H9 (cell line): ENCODE results near the gene ARHGEF17. TPM values are rescaled to one million over a fixed set of nuclear protein-coding genes. Genes with fewer than 3 reads are reported as not detected.
A peak's percentile ranks its signal among the peaks of the same experiment; 100 is the strongest.

ENCODE experiments used
- DNase-seq: peaks from one replicate; pipeline ENCODE4 v3.0.0-alpha.2; 2017
- H2AFZ ChIP-seq: one replicate; pipeline ENCODE4 v1.6.1; 2013; ENCODE audit warnings: mild to moderate bottlenecking, low read length, control low read depth, moderate library complexity
- H2AK5ac ChIP-seq: 2 replicates; pipeline ENCODE4 v1.6.1; 2013; ENCODE audit warnings: low read length, control low read depth, mixed read lengths; ENCODE audit not compliant: insufficient read length
- H2BK120ac ChIP-seq: one replicate; pipeline ENCODE4 v1.6.1; 2013; ENCODE audit warnings: low read depth, mild to moderate bottlenecking, low read length, control low read depth, inconsistent platforms; ENCODE audit not compliant: poor library complexity, severe bottlenecking
- H2BK12ac ChIP-seq: 2 replicates; pipeline ENCODE4 v1.6.1; 2013; ENCODE audit warnings: low read length, control low read depth, mixed read lengths, low read depth; ENCODE audit not compliant: insufficient read length
- H2BK15ac ChIP-seq: 2 replicates; pipeline ENCODE4 v1.6.1; 2013; ENCODE audit warnings: low read depth, low read length, control low read depth
- H2BK20ac ChIP-seq: one replicate; pipeline ENCODE4 v1.6.1; 2013; ENCODE audit warnings: low read depth, mild to moderate bottlenecking, low read length, control low read depth, inconsistent platforms; ENCODE audit not compliant: poor library complexity, severe bottlenecking
- H2BK5ac ChIP-seq: 2 replicates; pipeline ENCODE4 v1.6.1; 2013; ENCODE audit warnings: low read length, control low read depth, mixed read lengths; ENCODE audit not compliant: insufficient read length
- H3K14ac ChIP-seq: 2 replicates; pipeline ENCODE4 v1.6.1; 2013; ENCODE audit warnings: low read length, control low read depth; ENCODE audit not compliant: insufficient read depth
- H3K18ac ChIP-seq: 2 replicates; pipeline ENCODE4 v1.6.1; 2013; ENCODE audit warnings: low read depth, mild to moderate bottlenecking, mixed read lengths, low read length, control low read depth; ENCODE audit not compliant: insufficient read length
- H3K23ac ChIP-seq: 2 replicates; pipeline ENCODE4 v1.6.1; 2013; ENCODE audit warnings: low read length, control low read depth, mixed read lengths, low read depth; ENCODE audit not compliant: insufficient read length
- H3K23me2 ChIP-seq: 2 replicates; pipeline ENCODE4 v1.6.1; 2013; ENCODE audit warnings: low read depth, mild to moderate bottlenecking, mixed read lengths, low read length, control low read depth; ENCODE audit not compliant: insufficient read length, poor library complexity, severe bottlenecking
- H3K27ac ChIP-seq: 2 replicates; pipeline ENCODE4 v1.5.1; 2013; ENCODE audit warnings: low read length, control low read depth, mixed read lengths, low read depth; ENCODE audit not compliant: insufficient read length
- H3K27me3 ChIP-seq: 2 replicates; pipeline ENCODE4 v1.6.1; 2013; ENCODE audit warnings: low read length, control low read depth, inconsistent platforms; ENCODE audit not compliant: insufficient read depth
- H3K4ac ChIP-seq: 2 replicates; pipeline ENCODE4 v1.6.1; 2013; ENCODE audit warnings: low read depth, mild to moderate bottlenecking, control low read depth, inconsistent platforms, low read length, moderate library complexity
- H3K4me1 ChIP-seq: 2 replicates; pipeline ENCODE4 v1.6.1; 2013; ENCODE audit warnings: low read length, control low read depth, inconsistent platforms; ENCODE audit not compliant: insufficient read depth
- H3K4me2 ChIP-seq: 2 replicates; pipeline ENCODE4 v1.6.1; 2013; ENCODE audit warnings: low read length, control low read depth, mixed read lengths; ENCODE audit not compliant: insufficient read length, insufficient read depth
- H3K56ac ChIP-seq: 2 replicates; pipeline ENCODE4 v1.6.1; 2013; ENCODE audit warnings: low read depth, mild to moderate bottlenecking, mixed read lengths, low read length, control low read depth; ENCODE audit not compliant: insufficient read length
- H3K79me1 ChIP-seq: 2 replicates; pipeline ENCODE4 v1.6.1; 2013; ENCODE audit warnings: low read depth, mild to moderate bottlenecking, moderate library complexity, low read length, control low read depth, inconsistent platforms; ENCODE audit not compliant: insufficient read depth, poor library complexity, severe bottlenecking
- H3K79me2 ChIP-seq: 2 replicates; pipeline ENCODE4 v1.6.1; 2013; ENCODE audit warnings: low read length, control low read depth, inconsistent platforms; ENCODE audit not compliant: insufficient read depth
- H3K9ac ChIP-seq: 2 replicates; pipeline ENCODE4 v1.6.1; 2013; ENCODE audit warnings: low read length, control low read depth, mixed read lengths; ENCODE audit not compliant: insufficient read length; ENCODE audit errors: extremely low read depth
- H3K9me3 ChIP-seq: one replicate; pipeline ENCODE4 v1.6.1; 2013; ENCODE audit warnings: low read depth, low read length, inconsistent platforms; ENCODE audit not compliant: control insufficient read depth
- H3T11ph ChIP-seq: one replicate; pipeline ENCODE4 v1.6.1; 2013; ENCODE audit warnings: mild to moderate bottlenecking, low read length, control low read depth, inconsistent platforms
- H4K20me1 ChIP-seq: one replicate; pipeline ENCODE4 v1.6.1; 2013; ENCODE audit not compliant: control insufficient read depth, insufficient read length, insufficient read depth
- H4K5ac ChIP-seq: 2 replicates; pipeline ENCODE4 v1.6.1; 2013; ENCODE audit warnings: low read depth, mild to moderate bottlenecking, mixed read lengths, low read length, control low read depth; ENCODE audit not compliant: insufficient read length
- H4K8ac ChIP-seq: replicated peaks from 2 replicates; pipeline ENCODE4 v1.6.1; 2013; ENCODE audit warnings: low read length, control low read depth, mixed read lengths, low read depth; ENCODE audit not compliant: insufficient read length
- H4K91ac ChIP-seq: 2 replicates; pipeline ENCODE4 v1.6.1; 2013; ENCODE audit warnings: low read depth, mild to moderate bottlenecking, moderate library complexity, mixed read lengths, low read length, control low read depth; ENCODE audit not compliant: insufficient read length
- H3K27ac Mint-ChIP-seq, 3 experiments: 2 replicates in 2 of 3; 3 replicates in 1 of 3; pipeline ENCODE4 v1.8.0; 2020 to 2021; ENCODE audit warnings: mixed read lengths in 3 of 3, mild to moderate bottlenecking in 1 of 3, moderate library complexity in 1 of 3
- H3K27me3 Mint-ChIP-seq: 2 replicates; pipeline ENCODE4 v1.8.0; 2021; ENCODE audit warnings: low read depth, mild to moderate bottlenecking, moderate library complexity, mixed read lengths
- H3K36me3 Mint-ChIP-seq, 3 experiments: 2 replicates in 2 of 3; 3 replicates in 1 of 3; pipeline ENCODE4 v1.8.0; 2020 to 2021; ENCODE audit warnings: low read depth in 3 of 3, mixed read lengths in 3 of 3; ENCODE audit not compliant: insufficient read depth in 1 of 3
- H3K4me1 Mint-ChIP-seq, 2 experiments: 2 replicates each; pipeline ENCODE4 v1.8.0; 2020; ENCODE audit warnings: mixed read lengths in 2 of 2
- H3K4me3 Mint-ChIP-seq, 2 experiments: 2 replicates in 1 of 2; 3 replicates in 1 of 2; pipeline ENCODE4 v1.8.0; 2020 to 2021; ENCODE audit warnings: mild to moderate bottlenecking in 2 of 2, mixed read lengths in 2 of 2, moderate library complexity in 1 of 2
- H3K9me3 Mint-ChIP-seq, 2 experiments: 2 replicates in 1 of 2; 3 replicates in 1 of 2; pipeline ENCODE4 v1.8.0; 2020; ENCODE audit warnings: mild to moderate bottlenecking in 2 of 2, mixed read lengths in 2 of 2, moderate library complexity in 1 of 2
- WGBS: extraction: QIAGEN DNeasy Blood & Tissue Kit; methylation state at CpG from one replicate; pipeline ENCODE4 v1.1.7; 2013; ENCODE audit warnings: missing lambda C conversion rate, low lambda C conversion rate, mixed read lengths; ENCODE audit not compliant: insufficient read length; ENCODE audit errors: extremely low coverage; 5-methylcytosine and 5-hydroxymethylcytosine counted together
- total RNA-seq: library from RNA; stranded (reverse); gene quantifications from 2 replicates; pipeline ENCODE4 v1.2.1, GENCODE V29; 2021
- TF ChIP-seq, protein P1 (sequence below): fragments of 200-600 bp; sonication (generic); conservative IDR thresholded peaks from 3 replicates; pipeline ENCODE4 v1.8.0; 2021; ENCODE audit warnings: antibody characterized with exemption, mild to moderate bottlenecking

ARHGEF17 gene
- total RNA-seq, 1 experiment from 2014 or later = 7.4 TPM

DNA sequence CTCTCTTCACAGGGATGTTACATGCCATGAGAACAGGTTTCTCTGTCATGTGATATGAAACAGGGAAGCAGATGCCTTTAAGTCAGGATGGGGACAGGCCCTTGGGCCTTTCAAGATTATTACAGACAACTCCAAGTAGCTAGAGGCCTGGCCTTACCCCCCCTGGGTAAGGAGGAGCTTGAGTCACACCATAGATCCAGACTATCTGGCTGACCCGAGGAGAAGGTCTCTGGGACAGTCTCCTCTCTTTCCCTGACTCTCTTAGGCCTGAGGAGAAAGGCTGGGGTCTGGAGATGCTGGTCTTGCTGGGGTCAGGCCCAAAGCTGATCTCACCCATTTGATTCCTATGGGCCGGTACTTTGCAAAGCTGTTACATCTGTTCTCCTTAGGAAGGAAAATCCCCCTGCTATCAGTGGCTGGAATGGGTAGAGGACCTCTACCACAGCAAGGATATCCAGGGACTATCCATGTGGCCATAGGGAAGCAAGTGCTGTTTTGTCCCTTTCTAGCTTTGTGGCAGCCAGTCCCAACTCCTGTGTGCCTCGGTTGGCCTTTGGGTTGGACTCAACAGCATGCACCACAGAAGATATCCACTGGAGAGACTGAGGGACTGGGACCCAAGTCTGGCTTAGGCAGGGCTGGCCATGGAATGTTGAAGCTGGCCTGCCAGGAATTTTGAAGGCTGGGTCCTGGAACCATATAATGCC is 93.3 kb downstream of the ARHGEF17 start:
- no peak for DNase-seq
- Mint-ChIP-seq H3K9me3 (no peaks in the 10 kb centered on the region), H3K27me3 (peaks cover 2% of the 10 kb centered on the region; the same call in 1 of the 2 replicates), H3K36me3 (peaks cover 0 to 13% (median 3%) of the 10 kb centered on the region in 3 experiments; a peak in 3 of 7 replicates), H3K27ac (peak overlapping the region in 1 of 3 experiments; percentile 35; a peak in 1 of 7 replicates), H3K4me3 (no peak overlapping the region), H3K4me1 (peaks cover 19 to 28% of the 10 kb centered on the region in 2 experiments)
- Histone ChIP-seq H3K27ac (no peak overlapping the region), H2BK120ac (no peak overlapping the region), H4K5ac (no peak overlapping the region), H3K79me2 (no peaks in the 10 kb centered on the region), H2BK12ac (no peak overlapping the region), H4K8ac (no peak overlapping the region), H3K14ac (no peak overlapping the region), H2BK20ac (no peak overlapping the region), H2BK5ac (no peak overlapping the region), H2BK15ac (no peak overlapping the region), H3K9ac (no peak overlapping the region), H2AFZ (no peak overlapping the region), H2AK5ac (no peak overlapping the region), H3K27me3 (no peaks in the 10 kb centered on the region), H3T11ph (no peak overlapping the region), H3K56ac (no peak overlapping the region), H3K4me1 (no peaks in the 10 kb centered on the region), H3K18ac (no peak overlapping the region), H3K4ac (no peak overlapping the region), H4K91ac (no peak overlapping the region), H3K23me2 (no peaks in the 10 kb centered on the region), H4K20me1 (no peaks in the 10 kb centered on the region), H3K4me2 (no peak overlapping the region), H3K79me1 (no peaks in the 10 kb centered on the region), H3K23ac (no peak overlapping the region), H3K9me3 (no peaks in the 10 kb centered on the region)
- TF ChIP-seq, protein P1, sequence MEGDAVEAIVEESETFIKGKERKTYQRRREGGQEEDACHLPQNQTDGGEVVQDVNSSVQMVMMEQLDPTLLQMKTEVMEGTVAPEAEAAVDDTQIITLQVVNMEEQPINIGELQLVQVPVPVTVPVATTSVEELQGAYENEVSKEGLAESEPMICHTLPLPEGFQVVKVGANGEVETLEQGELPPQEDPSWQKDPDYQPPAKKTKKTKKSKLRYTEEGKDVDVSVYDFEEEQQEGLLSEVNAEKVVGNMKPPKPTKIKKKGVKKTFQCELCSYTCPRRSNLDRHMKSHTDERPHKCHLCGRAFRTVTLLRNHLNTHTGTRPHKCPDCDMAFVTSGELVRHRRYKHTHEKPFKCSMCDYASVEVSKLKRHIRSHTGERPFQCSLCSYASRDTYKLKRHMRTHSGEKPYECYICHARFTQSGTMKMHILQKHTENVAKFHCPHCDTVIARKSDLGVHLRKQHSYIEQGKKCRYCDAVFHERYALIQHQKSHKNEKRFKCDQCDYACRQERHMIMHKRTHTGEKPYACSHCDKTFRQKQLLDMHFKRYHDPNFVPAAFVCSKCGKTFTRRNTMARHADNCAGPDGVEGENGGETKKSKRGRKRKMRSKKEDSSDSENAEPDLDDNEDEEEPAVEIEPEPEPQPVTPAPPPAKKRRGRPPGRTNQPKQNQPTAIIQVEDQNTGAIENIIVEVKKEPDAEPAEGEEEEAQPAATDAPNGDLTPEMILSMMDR = no peak
- no CpG with 5 or more reads among the region's 3 CpGs for WGBS
